ENCODE measurements around the gene NOC3L. TPM values are rescaled to one million over a fixed set of nuclear protein-coding genes. Genes with fewer than 3 reads are reported as not detected.

The NOC3L gene
- total and polyA plus RNA-seq, 9 of the 15 experiments (the other 6 are each of a cell fraction or from before 2014, with no cell fraction given): 23.8 to 57.6 (median 32.6) TPM

DNA sequence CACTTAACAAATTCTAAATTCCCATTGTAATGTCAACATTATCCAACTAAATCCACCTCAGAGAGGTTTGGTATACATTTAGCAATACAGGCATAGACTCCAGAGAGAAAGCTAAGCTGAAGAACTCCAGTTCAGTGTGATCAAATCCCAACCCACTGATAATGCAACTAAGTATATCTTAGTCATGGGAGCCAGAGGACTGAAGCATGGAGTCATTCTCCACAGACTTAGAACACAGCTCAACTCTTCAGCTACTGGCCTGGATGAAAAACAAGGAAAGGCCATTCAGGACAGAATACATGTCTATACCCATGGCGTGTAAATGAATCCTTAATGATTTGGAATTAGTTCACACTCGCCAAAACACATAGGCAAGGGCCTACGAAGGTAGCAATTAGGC is 27.9 kb downstream of the NOC3L start (continued):
- TF ChIP-seq, protein P1, sequence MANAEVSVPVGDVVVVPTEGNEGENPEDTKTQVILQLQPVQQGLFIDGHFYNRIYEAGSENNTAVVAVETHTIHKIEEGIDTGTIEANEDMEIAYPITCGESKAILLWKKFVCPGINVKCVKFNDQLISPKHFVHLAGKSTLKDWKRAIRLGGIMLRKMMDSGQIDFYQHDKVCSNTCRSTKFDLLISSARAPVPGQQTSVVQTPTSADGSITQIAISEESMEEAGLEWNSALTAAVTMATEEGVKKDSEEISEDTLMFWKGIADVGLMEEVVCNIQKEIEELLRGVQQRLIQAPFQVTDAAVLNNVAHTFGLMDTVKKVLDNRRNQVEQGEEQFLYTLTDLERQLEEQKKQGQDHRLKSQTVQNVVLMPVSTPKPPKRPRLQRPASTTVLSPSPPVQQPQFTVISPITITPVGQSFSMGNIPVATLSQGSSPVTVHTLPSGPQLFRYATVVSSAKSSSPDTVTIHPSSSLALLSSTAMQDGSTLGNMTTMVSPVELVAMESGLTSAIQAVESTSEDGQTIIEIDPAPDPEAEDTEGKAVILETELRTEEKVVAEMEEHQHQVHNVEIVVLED (CRISPR knock-in tag; IDR thresholded peaks at IDR 0.05): no peak
- TF ChIP-seq BRF1 (IDR thresholded peaks at IDR 0.05; ENCODE audit: borderline replicate concordance, extremely low read depth, insufficient read length): no peak
- no peak for TF ChIP-seq DDX20 (tag; IDR thresholded peaks at IDR 0.05; ENCODE audit: low read depth)
- no peak for TF ChIP-seq OTX1 (CRISPR knock-in tag; IDR thresholded peaks at IDR 0.05)
- TF ChIP-seq, protein P2, sequence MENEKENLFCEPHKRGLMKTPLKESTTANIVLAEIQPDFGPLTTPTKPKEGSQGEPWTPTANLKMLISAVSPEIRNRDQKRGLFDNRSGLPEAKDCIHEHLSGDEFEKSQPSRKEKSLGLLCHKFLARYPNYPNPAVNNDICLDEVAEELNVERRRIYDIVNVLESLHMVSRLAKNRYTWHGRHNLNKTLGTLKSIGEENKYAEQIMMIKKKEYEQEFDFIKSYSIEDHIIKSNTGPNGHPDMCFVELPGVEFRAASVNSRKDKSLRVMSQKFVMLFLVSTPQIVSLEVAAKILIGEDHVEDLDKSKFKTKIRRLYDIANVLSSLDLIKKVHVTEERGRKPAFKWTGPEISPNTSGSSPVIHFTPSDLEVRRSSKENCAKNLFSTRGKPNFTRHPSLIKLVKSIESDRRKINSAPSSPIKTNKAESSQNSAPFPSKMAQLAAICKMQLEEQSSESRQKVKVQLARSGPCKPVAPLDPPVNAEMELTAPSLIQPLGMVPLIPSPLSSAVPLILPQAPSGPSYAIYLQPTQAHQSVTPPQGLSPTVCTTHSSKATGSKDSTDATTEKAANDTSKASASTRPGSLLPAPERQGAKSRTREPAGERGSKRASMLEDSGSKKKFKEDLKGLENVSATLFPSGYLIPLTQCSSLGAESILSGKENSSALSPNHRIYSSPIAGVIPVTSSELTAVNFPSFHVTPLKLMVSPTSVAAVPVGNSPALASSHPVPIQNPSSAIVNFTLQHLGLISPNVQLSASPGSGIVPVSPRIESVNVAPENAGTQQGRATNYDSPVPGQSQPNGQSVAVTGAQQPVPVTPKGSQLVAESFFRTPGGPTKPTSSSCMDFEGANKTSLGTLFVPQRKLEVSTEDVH (IDR thresholded peaks at IDR 0.05; ENCODE audit: low read depth, partially characterized antibody): no peak
- TF ChIP-seq ZFPM2 (CRISPR knock-in tag; IDR thresholded peaks at IDR 0.05): no peak
- TF ChIP-seq ERF (CRISPR knock-in tag; IDR thresholded peaks at IDR 0.05): no peak
- no peak for TF ChIP-seq CBX8 (IDR thresholded peaks at IDR 0.05; ENCODE audit: borderline replicate concordance, extremely low read depth, low read depth, low read length, poor library complexity, severe bottlenecking)
- TF ChIP-seq, protein P3, sequence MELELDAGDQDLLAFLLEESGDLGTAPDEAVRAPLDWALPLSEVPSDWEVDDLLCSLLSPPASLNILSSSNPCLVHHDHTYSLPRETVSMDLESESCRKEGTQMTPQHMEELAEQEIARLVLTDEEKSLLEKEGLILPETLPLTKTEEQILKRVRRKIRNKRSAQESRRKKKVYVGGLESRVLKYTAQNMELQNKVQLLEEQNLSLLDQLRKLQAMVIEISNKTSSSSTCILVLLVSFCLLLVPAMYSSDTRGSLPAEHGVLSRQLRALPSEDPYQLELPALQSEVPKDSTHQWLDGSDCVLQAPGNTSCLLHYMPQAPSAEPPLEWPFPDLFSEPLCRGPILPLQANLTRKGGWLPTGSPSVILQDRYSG (tag; conservative IDR thresholded peaks at IDR 0.05; ENCODE audit: low read depth): no peak
